KOPT-K1 (cell line): ENCODE results near the gene ASCL2.
A peak's percentile ranks its signal among the peaks of the same experiment; 100 is the strongest.

Experiments used
- H3K27ac ChIP-seq: fragments of 200-600 bp; sonication (generic); 2 replicates; pipeline ENCODE4 v1.5.1; 2016; ENCODE audit warnings: antibody characterized with exemption, mild to moderate bottlenecking, low read depth, low read length; ENCODE audit not compliant: poor library complexity, severe bottlenecking
- H3K36me3 ChIP-seq: fragments of 200-600 bp; sonication (generic); 2 replicates; pipeline ENCODE4 v1.5.1; 2017; ENCODE audit warnings: antibody characterized with exemption, mild to moderate bottlenecking, low read length, moderate library complexity; ENCODE audit not compliant: insufficient read depth
- H3K9me3 ChIP-seq: fragments of 200-600 bp; sonication (generic); 2 replicates; pipeline ENCODE4 v1.5.1; 2017; ENCODE audit warnings: antibody characterized with exemption, low read length, mild to moderate bottlenecking; ENCODE audit not compliant: insufficient read depth, poor library complexity, severe bottlenecking

The ASCL2 gene

GRCh38 chr11:2272946-2273280, 2.5 kb upstream of the ASCL2 start:
- Histone ChIP-seq H3K9me3 (no peaks in the 10 kb centered on the region), H3K36me3 (no peaks in the 10 kb centered on the region), H3K27ac (no peak overlapping the region)

DNA sequence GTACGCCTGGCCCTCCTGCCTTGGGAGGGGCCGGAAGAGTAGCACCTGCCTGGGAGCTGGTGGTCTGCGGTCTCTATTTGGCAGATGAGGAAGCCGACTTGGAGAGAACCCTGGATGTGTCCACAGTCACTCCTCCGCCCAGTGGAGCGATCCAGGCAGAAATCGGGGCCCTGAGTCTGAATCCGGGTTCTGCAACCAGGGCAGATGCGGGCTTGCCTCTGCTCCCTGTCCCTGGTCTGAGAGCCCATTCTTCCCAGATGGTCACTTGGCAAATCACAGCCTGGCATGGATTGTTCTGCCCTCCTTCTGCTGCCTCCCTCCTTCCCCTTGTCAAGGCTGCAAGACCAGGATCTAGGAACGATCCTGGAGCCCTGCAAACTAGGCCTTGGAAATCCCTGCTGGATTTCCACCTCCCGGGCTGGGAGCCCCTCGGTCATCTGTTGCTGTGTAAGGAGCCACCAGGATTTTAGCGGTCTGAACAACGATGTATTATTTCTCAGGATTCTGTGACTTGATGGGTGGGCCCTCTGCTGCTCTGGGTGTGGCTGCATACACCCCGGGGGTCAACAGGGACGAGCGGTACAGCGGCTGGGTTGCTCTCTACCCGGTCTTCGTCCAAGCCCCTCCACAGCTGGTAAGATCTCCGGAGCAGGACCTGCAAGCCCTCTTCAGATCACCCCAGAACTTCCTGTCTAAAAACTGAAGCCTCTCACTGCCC, 2.0 kb upstream of the ASCL2 start:
- Histone ChIP-seq H3K27ac (no peak overlapping the region), H3K36me3 (no peaks in the 10 kb centered on the region), H3K9me3 (no peaks in the 10 kb centered on the region)

- no peaks in the 10 kb centered on the region for H3K9me3 ChIP-seq
- no peak overlapping the region for H3K27ac ChIP-seq
- H3K36me3 ChIP-seq, result no peaks in the 10 kb centered on the region
Observed at GRCh38 chr11:2271327-2272227, 1.2 kb upstream of the ASCL2 start.

DNA sequence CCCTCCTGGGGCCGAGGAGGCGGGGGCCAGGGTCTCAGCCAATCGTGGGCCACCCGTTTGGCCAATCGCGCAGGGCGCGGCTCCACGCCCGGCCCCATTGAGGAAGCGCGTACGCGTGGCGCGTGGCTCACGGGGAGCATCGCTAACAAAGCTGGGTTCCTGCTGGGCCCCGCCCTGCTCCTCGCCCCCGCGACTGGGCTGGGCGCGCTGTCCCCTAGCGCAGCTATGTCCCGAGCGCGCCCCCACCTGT, 614 bp upstream of the ASCL2 start:
- Histone ChIP-seq H3K27ac (no peak overlapping the region), H3K36me3 (no peaks in the 10 kb centered on the region), H3K9me3 (no peaks in the 10 kb centered on the region)

DNA sequence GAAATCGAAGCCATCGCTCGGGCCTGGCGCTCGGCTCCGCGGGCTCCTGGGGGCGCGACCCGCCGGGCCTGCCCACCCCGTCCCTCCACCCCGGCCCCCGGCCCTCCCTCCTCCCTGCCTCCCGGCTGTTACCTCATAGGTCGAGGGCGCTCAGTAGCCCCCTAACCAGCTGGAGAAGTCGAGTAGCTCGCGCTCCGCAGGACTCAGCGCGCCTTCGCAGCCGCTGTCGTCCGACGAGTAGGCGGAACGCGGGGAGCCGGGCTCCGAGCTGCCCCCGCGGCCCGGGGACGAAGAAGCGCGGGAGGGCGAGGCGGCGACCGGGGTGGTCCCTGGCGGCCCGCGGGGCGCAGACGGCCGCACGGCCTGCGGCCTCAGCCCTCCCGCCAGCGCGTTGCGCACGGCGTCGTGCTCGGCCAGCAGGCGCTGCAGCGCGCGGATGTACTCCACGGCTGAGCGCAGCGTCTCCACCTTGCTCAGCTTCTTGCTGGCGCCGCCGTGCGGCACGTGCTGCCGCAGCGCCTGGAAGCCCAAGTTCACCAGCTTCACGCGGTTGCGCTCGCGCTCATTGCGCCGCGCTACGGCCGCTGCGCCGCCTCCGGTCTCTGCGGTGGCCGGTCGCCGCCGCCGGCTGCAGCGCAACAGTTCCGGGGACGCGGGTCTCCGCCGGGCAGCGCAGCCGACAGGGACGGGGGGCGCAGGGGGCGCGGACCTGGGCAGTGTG, 627 bp downstream of the ASCL2 start:
- Histone ChIP-seq H3K27ac (no peak overlapping the region), H3K9me3 (no peaks in the 10 kb centered on the region), H3K36me3 (no peaks in the 10 kb centered on the region)

- Histone ChIP-seq H3K27ac (no peak overlapping the region), H3K9me3 (no peaks in the 10 kb centered on the region), H3K36me3 (no peaks in the 10 kb centered on the region)
Observed at GRCh38 chr11:2268729-2269600, 1.4 kb downstream of the ASCL2 start.

DNA sequence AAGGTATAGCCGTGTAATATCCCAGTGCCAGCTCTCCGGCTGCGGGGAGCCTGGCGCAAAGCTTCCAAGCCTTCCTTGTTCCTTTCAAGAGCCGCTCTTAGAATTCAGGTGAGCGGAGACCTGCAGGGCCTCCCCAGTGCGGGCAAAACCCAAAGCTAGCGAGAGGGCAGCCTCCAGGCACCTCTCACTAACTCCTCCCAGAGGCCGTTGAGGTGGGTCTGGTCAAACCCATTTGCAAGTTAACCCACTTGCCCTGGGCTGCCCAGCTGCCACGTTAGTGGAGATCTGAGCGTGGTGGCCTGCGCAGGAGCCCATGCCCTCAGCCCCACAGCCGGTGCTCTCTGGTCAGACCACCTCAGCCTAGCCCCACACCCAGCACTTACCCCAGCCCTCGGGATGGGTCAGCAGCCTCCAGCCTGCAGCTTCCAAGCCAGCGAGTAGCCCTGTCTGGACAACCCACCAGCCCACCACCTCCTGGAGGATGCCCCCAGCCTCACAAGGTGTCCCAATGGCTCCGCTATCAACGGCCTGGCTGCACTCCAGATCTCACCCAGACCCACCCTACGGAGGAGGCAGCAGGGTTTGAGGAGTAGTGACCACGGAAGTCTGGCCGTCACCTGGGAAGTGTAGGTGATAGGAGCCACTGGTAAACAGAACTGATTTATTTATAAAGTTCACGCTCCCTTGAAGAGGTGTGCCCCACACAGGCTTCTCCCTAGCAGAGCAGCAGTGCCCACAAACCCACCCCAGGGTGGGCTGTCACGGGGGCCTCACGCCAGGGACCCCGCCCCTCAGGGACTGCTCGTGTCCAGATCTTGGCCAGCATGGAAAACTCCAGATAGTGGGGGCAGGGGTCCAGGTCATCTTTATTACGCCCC, 2.3 kb downstream of the ASCL2 start:
- H3K36me3 ChIP-seq, result no peaks in the 10 kb centered on the region
- no peak overlapping the region for H3K27ac ChIP-seq
- H3K9me3 ChIP-seq, result no peaks in the 10 kb centered on the region

DNA sequence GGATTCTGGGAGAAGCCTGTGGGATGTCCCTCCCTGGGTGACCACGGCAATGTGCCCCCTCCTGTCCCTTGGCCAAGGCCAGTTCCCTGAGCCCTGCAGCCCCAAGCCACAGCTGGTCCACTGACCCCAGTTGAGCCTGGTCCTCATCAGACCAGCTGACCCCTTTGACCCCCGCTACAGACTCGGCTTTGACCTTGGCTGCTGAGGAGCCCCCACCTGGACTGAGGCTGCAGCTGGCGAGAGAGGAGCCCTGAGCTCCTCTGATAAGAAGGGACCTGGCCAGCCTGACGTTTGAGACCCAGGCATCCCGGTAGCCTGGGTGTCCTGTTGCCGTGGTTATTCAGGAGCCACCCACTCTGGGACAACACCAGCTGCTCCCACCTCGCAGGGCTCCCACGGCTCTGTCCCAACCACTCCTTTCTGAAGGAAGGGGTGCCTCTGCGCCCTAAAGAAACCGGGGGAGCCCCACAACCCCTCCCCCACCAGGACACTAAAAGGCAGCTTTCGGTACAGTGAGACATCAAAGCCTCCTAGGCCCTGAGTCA, 3.0 kb downstream of the ASCL2 start:
- Histone ChIP-seq H3K9me3 (no peaks in the 10 kb centered on the region), H3K27ac (no peak overlapping the region), H3K36me3 (no peaks in the 10 kb centered on the region)

DNA sequence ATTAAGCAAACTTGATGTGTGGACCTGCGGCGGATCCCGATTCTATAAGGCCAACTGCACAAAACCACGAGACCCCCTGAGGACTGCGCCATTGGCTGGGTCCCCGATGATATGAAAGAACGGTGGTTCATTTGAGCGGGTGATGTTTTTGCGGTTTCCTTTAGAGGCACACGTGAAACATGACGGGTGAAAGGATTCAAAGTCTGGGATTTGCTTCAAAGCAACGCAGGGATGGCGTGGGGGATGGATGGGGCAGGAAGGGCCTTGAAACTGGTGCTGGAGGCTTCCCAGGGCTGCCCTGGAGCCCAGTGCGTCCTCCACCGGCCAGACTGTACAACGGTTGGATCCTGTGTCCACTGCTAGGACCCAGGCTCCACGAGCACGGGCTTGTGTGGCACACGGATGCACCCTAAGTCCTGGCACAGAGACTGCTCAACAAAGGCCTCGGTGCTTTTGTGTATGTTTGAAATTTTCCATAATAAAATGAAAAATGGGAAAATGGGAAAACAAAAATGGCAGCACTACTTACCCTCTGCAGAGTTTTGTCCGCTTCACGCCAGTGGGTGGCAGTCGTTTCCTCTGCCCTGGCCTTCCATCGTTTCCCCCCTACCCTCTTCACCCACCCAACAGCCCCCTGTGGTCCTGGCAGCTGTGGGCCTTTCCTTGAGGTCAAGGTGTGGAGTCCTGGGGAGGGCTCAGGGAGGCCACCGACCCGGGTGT, 3.6 kb downstream of the ASCL2 start:
- Histone ChIP-seq H3K9me3 (no peaks in the 10 kb centered on the region), H3K36me3 (no peaks in the 10 kb centered on the region), H3K27ac (peak overlapping the region; percentile 42)

- Histone ChIP-seq H3K27ac (peak overlapping the region; percentile 42), H3K9me3 (no peaks in the 10 kb centered on the region), H3K36me3 (no peaks in the 10 kb centered on the region)
Observed at GRCh38 chr11:2265854-2266585, 4.4 kb downstream of the ASCL2 start.

GRCh38 chr11:2265396-2265795, 5.0 kb downstream of the ASCL2 start:
- Histone ChIP-seq H3K27ac (peak overlapping the region; percentile 42), H3K36me3 (no peaks in the 10 kb centered on the region), H3K9me3 (no peaks in the 10 kb centered on the region)

DNA sequence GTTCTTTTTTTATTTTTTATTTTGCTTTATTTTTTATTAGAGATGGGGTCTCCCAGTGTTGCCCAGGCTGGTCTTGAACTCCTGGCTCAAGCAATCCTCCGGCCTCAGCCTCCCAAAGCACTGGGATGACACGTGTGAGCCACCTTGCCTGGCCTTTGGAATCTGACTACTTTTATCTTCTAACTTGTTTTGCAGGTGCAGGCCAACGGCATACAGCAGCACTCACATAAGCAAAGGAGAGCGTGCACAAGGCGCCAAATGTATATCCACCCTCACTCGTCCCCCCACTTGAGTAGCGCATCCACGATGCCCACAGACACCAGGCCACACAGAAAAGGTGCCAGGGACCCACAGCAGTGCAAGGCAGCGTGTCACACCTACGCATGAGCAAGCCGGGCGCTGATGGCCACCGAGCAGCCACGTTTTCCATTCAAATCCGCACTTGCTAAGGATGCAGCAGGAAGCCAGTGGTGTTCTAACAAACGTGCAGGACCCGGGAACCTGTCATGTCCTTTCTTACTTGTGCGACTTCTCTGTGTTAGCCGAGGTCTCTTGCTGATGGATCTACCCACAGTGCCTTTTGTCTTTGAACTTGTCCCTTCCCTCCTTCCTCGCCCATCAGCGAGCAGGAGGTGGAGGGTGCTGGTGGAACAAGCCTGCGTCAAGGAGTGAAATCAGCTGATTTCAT, 5.9 kb downstream of the ASCL2 start:
- Histone ChIP-seq H3K27ac (no peak overlapping the region), H3K9me3 (no peaks in the 10 kb centered on the region), H3K36me3 (no peaks in the 10 kb centered on the region)
